Measurements from ENCODE around the gene SERPINE2. TPM values are rescaled to one million over a fixed set of nuclear protein-coding genes. Genes with fewer than 3 reads are reported as not detected.

The SERPINE2 gene
- total and polyA plus RNA-seq, 2 donors (not counting 3 experiments of a cell fraction or from before 2014, with no cell fraction given): 4.0 to 8.8 TPM

Other genes with a start within 250 kb of the SERPINE2 start
- gene AP1S3, start 201.7 kb downstream of the SERPINE2 start, total RNA-seq: 3.2 and 3.8 TPM in 2 replicates
- gene AP1S3, start 201.7 kb downstream of the SERPINE2 start, polyA plus RNA-seq: 0.51 and 0.69 TPM in 2 replicates
- gene WDFY1, start 94.0 kb downstream of the SERPINE2 start, total RNA-seq: 66.0 and 68.7 TPM in 2 replicates
- 48.9 and 54.7 TPM in 2 replicates for gene WDFY1, start 94.0 kb downstream of the SERPINE2 start, polyA plus RNA-seq
- 27.7 and 31.5 TPM in 2 replicates for gene MRPL44, start 81.8 kb downstream of the SERPINE2 start, total RNA-seq
- gene MRPL44, start 81.8 kb downstream of the SERPINE2 start, polyA plus RNA-seq: 17.1 and 19.2 TPM in 2 replicates

Measured in endothelial cell of umbilical vein (primary cell).